Heart left ventricle (tissue), 13 donors: ENCODE measurements around the gene SNRPD1.

ENCODE experiments used
- POLR2A ChIP-seq, 2 donors: fragments of 450-650 bp; IDR thresholded peaks; one replicate each; pipeline ENCODE4 v1.6.1; 2017; ENCODE audit warnings: antibody characterized with exemption in 2 of 2, mild to moderate bottlenecking in 2 of 2, moderate library complexity in 2 of 2
- TF ChIP-seq, protein P1 (sequence below), 12 donors: fragments of 200-600 bp; sonication (generic) in 4 of 12; IDR thresholded peaks; one replicate each; pipeline versions ENCODE4 v1.5.0 to v1.8.0; 2018 to 2022; ENCODE audit warnings: antibody characterized with exemption in 12 of 12, mild to moderate bottlenecking in 5 of 12
- donor health status: ischemic (EF 13 %, LVEDD 7.1; RV severe dilation, severe dysfunction).
- donor health status: DM: no; HTN: yes; CAD: no.
- donor health status: DM: no; HTN: no; CAD: no.
- donor health status: ischemic (EF 25% LVEDD 6.9; RV normal size, moderate dysfunction).
- donor health status: ischemic (EF 25% LVEDD 5.7; RV mildly dilated, moderate dysfunction).
- donor health status: ischemic (EF 35%, LVEDD 5.7; RV mildly dilated, moderate dysfunction).
- donor health status: nonischemic (EF 11% LVEDD 7.7; RV severe dilation, severe dysfunction).
- donor health status: DM: yes; HTN: yes; CAD: no.
- donor health status: PGD.
- donor health status: ischemic (EF 29% LVEDD 5.4; RV normal size, mild dysfunction).
- donor health status: nonischemic (EF 23%, LVEDD 6.1; RV moderate dilation, normal function).

DNA sequence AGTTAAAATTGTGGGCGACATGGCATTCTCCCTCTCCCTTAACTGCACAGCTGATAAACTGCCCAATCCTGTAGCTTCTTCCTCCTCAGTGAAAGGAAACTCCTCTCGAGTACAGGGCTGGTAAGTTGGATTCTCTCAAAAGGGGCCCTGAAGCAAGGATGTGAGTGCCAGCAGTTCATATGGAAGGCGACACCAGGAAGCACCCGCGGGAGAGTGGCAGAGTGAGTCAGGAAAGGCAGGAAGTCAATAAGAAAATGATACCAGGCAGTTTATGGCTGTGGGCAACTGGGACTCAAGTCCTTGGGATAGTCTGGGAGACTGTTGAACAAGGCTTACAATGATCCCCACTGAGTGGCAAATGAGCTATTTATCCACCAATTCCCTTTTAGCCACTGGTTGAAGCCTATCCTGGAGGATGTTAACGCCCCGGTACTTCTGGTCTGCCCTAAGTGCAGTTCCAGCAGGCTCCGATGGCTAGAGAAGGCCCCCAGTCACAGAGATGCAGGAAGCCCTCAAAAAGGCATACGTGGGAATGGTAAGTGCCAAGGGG is 57.7 kb downstream of the SNRPD1 start:
- TF ChIP-seq, protein P1, sequence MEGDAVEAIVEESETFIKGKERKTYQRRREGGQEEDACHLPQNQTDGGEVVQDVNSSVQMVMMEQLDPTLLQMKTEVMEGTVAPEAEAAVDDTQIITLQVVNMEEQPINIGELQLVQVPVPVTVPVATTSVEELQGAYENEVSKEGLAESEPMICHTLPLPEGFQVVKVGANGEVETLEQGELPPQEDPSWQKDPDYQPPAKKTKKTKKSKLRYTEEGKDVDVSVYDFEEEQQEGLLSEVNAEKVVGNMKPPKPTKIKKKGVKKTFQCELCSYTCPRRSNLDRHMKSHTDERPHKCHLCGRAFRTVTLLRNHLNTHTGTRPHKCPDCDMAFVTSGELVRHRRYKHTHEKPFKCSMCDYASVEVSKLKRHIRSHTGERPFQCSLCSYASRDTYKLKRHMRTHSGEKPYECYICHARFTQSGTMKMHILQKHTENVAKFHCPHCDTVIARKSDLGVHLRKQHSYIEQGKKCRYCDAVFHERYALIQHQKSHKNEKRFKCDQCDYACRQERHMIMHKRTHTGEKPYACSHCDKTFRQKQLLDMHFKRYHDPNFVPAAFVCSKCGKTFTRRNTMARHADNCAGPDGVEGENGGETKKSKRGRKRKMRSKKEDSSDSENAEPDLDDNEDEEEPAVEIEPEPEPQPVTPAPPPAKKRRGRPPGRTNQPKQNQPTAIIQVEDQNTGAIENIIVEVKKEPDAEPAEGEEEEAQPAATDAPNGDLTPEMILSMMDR (IDR thresholded peaks at IDR 0.05), result no peak
- no peak for TF ChIP-seq POLR2A (IDR thresholded peaks at IDR 0.05)
